K562 (cell line): ENCODE data around the gene PSMA6. TPM values are rescaled to one million over a fixed set of nuclear protein-coding genes. Genes with fewer than 3 reads are reported as not detected.

ENCODE experiments used
- ATAC-seq: fragments of 200-7000 bp; cut with Tn5 transposase; 3 replicates; pipeline ENCODE4 v1.9.1; 2020; ENCODE audit warnings: moderate library complexity
- BruUV-seq: library from RNA; stranded (reverse); fragments of 400-500 nt; replicated peaks from 2 replicates; lab custom pipeline; 2021; lab: Mats Ljungman, UMichigan
- CTCF ChIA-PET: fragments of 300-600 bp; formaldehyde crosslinking; extraction: SDS; loops from one replicate; lab custom pipeline; 2021; ENCODE audit warnings: low intra/inter-chr PET ratio; lab: Yijun Ruan, JAX
- POLR2A ChIA-PET: fragments of 300-600, 350-650 bp; sonication (Branson Sonifier 250); formaldehyde crosslinking; extraction: SDS; loops from one replicate; lab custom pipeline; 2021; ENCODE audit warnings: antibody characterized with exemption, inconsistent platforms; lab: Yijun Ruan, JAX
- DNase-seq, 4 experiments: peaks; one replicate each; pipeline versions ENCODE4 v3.0.0 to v3.0.0-alpha.2; 2011 to 2018; ENCODE audit warnings: low spot score in 3 of 4, mixed read lengths in 3 of 4; ENCODE audit errors: extremely low read depth in 1 of 4
- FAIRE-seq: peaks from 2 replicates; lab custom pipeline; 2011; peaks lifted over from hg19 to GRCh38; lab: Jason Lieb, UNC
- H2AFZ ChIP-seq: 2 replicates; pipeline ENCODE4 v1.6.0; 2011; ENCODE audit warnings: low read depth, low read length, control low read depth, inconsistent platforms
- H3K27ac ChIP-seq: fragments of 200-600 bp; 3 replicates; pipeline ENCODE4 v1.8.0; 2011; ENCODE audit warnings: low read depth, mild to moderate bottlenecking, control low read depth, inconsistent platforms, low read length, moderate library complexity, mixed read lengths; ENCODE audit errors: extremely low read depth
- H3K27me3 ChIP-seq, 2 experiments: fragments of 300-600 bp in 1 of 2; 2 replicates in 1 of 2; 3 replicates in 1 of 2; pipeline versions ENCODE4 v1.6.0 to v1.8.0; 2011; ENCODE audit warnings: inconsistent platforms in 2 of 2, low read length in 2 of 2, mild to moderate bottlenecking in 1 of 2, mixed read lengths in 1 of 2, moderate library complexity in 1 of 2; ENCODE audit not compliant: control insufficient read depth in 2 of 2, insufficient read depth in 2 of 2
- H3K36me3 ChIP-seq: fragments of 300-600 bp; 3 replicates; pipeline ENCODE4 v1.8.0; 2011; ENCODE audit warnings: mild to moderate bottlenecking, low read length, inconsistent platforms; ENCODE audit not compliant: control insufficient read depth, insufficient read depth
- H3K4me1 ChIP-seq, 2 experiments: fragments of 200-600 bp in 1 of 2; replicated peaks in 1 of 2; 2 replicates in 1 of 2; 3 replicates in 1 of 2; pipeline versions ENCODE4 v1.5.1 to v1.8.0; 2011; ENCODE audit warnings: inconsistent platforms in 2 of 2, low read length in 2 of 2, mild to moderate bottlenecking in 1 of 2, mixed read lengths in 1 of 2, moderate library complexity in 1 of 2; ENCODE audit not compliant: control insufficient read depth in 2 of 2, insufficient read depth in 2 of 2
- H3K4me2 ChIP-seq: 2 replicates; pipeline ENCODE4 v1.6.1; 2011; ENCODE audit warnings: low read length, control low read depth, inconsistent platforms, mixed read lengths; ENCODE audit not compliant: insufficient read depth
- H3K4me3 ChIP-seq: fragments of 200-600 bp; sonication (generic), shearing (Covaris generic); 2 replicates; pipeline ENCODE4 v1.5.1; 2016; ENCODE audit warnings: control low read depth, inconsistent platforms
- H3K79me2 ChIP-seq: fragments of 200-600 bp; 3 replicates; pipeline ENCODE4 v1.8.0; 2011; ENCODE audit warnings: low read length, inconsistent platforms; ENCODE audit not compliant: control insufficient read depth, insufficient read depth
- H3K9ac ChIP-seq, 2 experiments: 2 replicates each; pipeline versions ENCODE4 v1.6.0 to v1.6.1; 2011; ENCODE audit warnings: low read depth in 2 of 2, low read length in 2 of 2, control low read depth in 1 of 2, inconsistent platforms in 1 of 2, mild to moderate bottlenecking in 1 of 2, mixed read lengths in 1 of 2; ENCODE audit not compliant: insufficient read depth in 1 of 2
- H3K9me1 ChIP-seq: one replicate; pipeline ENCODE4 v1.6.0; 2011; ENCODE audit warnings: inconsistent platforms, mild to moderate bottlenecking, low read length, moderate library complexity; ENCODE audit not compliant: control insufficient read depth, insufficient read depth
- H3K9me3 ChIP-seq: replicated peaks from 2 replicates; pipeline ENCODE4 v1.5.1; 2011; ENCODE audit warnings: low read depth, low read length, inconsistent platforms; ENCODE audit not compliant: control insufficient read depth, insufficient read depth
- H4K20me1 ChIP-seq: replicated peaks from 2 replicates; pipeline ENCODE4 v1.6.1; 2011; ENCODE audit warnings: low read length, inconsistent platforms, mixed read lengths; ENCODE audit not compliant: control insufficient read depth, insufficient read depth
- CAMTA2 ChIP-seq: fragments of 250-450 bp; sonication (Bioruptor Pico); conservative IDR thresholded peaks from 2 replicates; pipeline ENCODE4 v1.5.1; 2022
- CHD4 ChIP-seq: fragments of 200-600 bp; sonication (generic); IDR thresholded peaks from 3 replicates; pipeline ENCODE4 v1.6.1; 2012; ENCODE audit warnings: low read depth, mild to moderate bottlenecking, mixed read lengths, low read length, inconsistent platforms; ENCODE audit not compliant: insufficient read depth, insufficient replicate concordance, poor library complexity, severe bottlenecking
- GATA2 ChIP-seq: sonication (generic); formaldehyde crosslinking; IDR thresholded peaks from 2 replicates; pipeline ENCODE4 v1.4.0; 2020; ENCODE audit warnings: mild to moderate bottlenecking, missing genetic modification reagents
- HSF4 ChIP-seq: fragments of 250-450 bp; sonication (Bioruptor Pico); IDR thresholded peaks from 2 replicates; pipeline ENCODE4 v2.1.2; 2022; ENCODE audit warnings: mild to moderate bottlenecking, moderate library complexity, borderline replicate concordance
- ZNF778 ChIP-seq: fragments of 450-650 bp; formaldehyde crosslinking; IDR thresholded peaks from 2 replicates; pipeline ENCODE4 v1.4.0; 2020; ENCODE audit warnings: mild to moderate bottlenecking, moderate library complexity
- WGBS: fragments of 100-300 bp; shearing (Covaris generic); methylation state at CpG from one replicate; pipeline ENCODE4 v1.1.6; 2016; ENCODE audit warnings: low coverage, mixed read lengths; ENCODE audit not compliant: insufficient coverage; ENCODE audit errors: missing lambda C conversion rate; 5-methylcytosine and 5-hydroxymethylcytosine counted together
- in situ Hi-C: fragments of 300-500 bp; cut with MboI; formaldehyde crosslinking; loops from 4 replicates; pipeline ENCODE4 v1.15.0; 2018; ENCODE audit warnings: inconsistent platforms, mixed read lengths
- intact Hi-C: fragments of 100-400 bp; cut with micrococcal nuclease; formaldehyde crosslinking; loops from 2 replicates; pipeline ENCODE4 v1.14.2; 2022
- polyA plus RNA-seq, 8 experiments: library from polyadenylated mRNA; depleted of rRNA in 4 of 8; stranded (reverse) in 5 of 8; unstranded in 3 of 8; fragments of >200 nt; fragmentation: Nextera tagmentation in 2 of 8; fragmentation: Illumina TruSeq in 1 of 8; extraction: Ambion mirVana in 2 of 8; extraction: Trizol in 1 of 8; gene quantifications; 2 replicates each; pipeline versions ENCODE4 v1.2.1 to v1.2.3, GENCODE V29; 2011 to 2014; ENCODE audit warnings: inconsistent platforms in 1 of 8, missing spikeins in 1 of 8
- total RNA-seq, 7 experiments: library from RNA; depleted of rRNA in 6 of 7; stranded (reverse); fragments of >200 nt in 6 of 7; fragmentation: Illumina TruSeq in 2 of 7; extraction: Trizol in 2 of 7; gene quantifications; 2 replicates each; pipeline versions ENCODE4 v1.2.1 to v1.2.3, GENCODE V29; 2011 to 2021; ENCODE audit warnings: low replicate concordance in 1 of 7

PSMA6 gene
- total and polyA plus RNA-seq, 9 of the 15 experiments (the other 6 are each of a cell fraction or from before 2014, with no cell fraction given): 210 to 952 (median 288) TPM

- peaks cover 43 to 51% of the 10 kb centered on the region in 2 experiments for H3K4me1 ChIP-seq
Measured at GRCh38 chr14:35333264-35333730, 41.1 kb downstream of the PSMA6 start.

More at GRCh38 chr14:35333264-35333730, 41.1 kb downstream of the PSMA6 start:
- no TSS peak for BruUV-seq
- POLR2A ChIA-PET: interaction anchor here (0.7 to 1.6 kb wide), 3 partner anchors 14 to 70 kb away, joined by 4 to 6 read pairs (median 5); no protein-coding TSS in a partner anchor
- Histone ChIP-seq H3K27me3 (no peaks in the 10 kb centered on the region), H3K36me3 (no peaks in the 10 kb centered on the region), H3K79me2 (no peaks in the 10 kb centered on the region), H3K4me2 (no peak overlapping the region), H2AFZ (peak overlapping the region; percentile 81), H3K9me3 (no peaks in the 10 kb centered on the region), H4K20me1 (no peaks in the 10 kb centered on the region), H3K9ac (peak overlapping the region in 1 of 2 experiments; percentile 86; a peak in 2 of 4 replicates), H3K27ac (no peak overlapping the region), H3K9me1 (peaks cover 4% of the 10 kb centered on the region), H3K4me3 (no peak overlapping the region)
- intact Hi-C loops: loop anchor here (5.0 kb wide), 2 partner anchors 34 to 69 kb away; partner anchors contain the start of gene NFKBIA
- TF ChIP-seq GATA2 (CRISPR knock-in tag): no peak
- TF ChIP-seq CHD4: no peak
- no peak for TF ChIP-seq HSF4 (CRISPR knock-in tag)
- no peak for TF ChIP-seq ZNF778 (CRISPR knock-in tag)
- no peak for TF ChIP-seq CAMTA2 (CRISPR knock-in tag)
- FAIRE-seq (peak; percentile 11), ATAC-seq (0 out of 3 replicates have a peak, but pooled peaks have one; percentile 3), DNase-seq (peak in 1 of 4 experiments; percentile 1)
- in situ Hi-C loops: no loop called here
- CTCF ChIA-PET: no interaction called here
- WGBS: 53% methylated on average over 6 of the region's 8 CpGs
